22Rv1 (cell line): ENCODE results near the gene DGKB.

Experiments
- H3K27ac ChIP-seq: fragments of 450-650 bp; 2 replicates; pipeline ENCODE4 v1.5.1; 2017
- CTCF ChIP-seq: fragments of 450-650 bp; IDR thresholded peaks from 2 replicates; pipeline ENCODE4 v1.5.1; 2017; ENCODE audit warnings: mild to moderate bottlenecking
- ZFX ChIP-seq: fragments of 450-650 bp; IDR thresholded peaks from 2 replicates; pipeline ENCODE4 v1.6.1; 2017; ENCODE audit warnings: antibody characterized with exemption, borderline replicate concordance

Gene DGKB

GRCh38 chr7:14924398-14924797 lies 21.8 kb upstream of the DGKB start:
- TF ChIP-seq ZFX (no peak), CTCF (no peak; the same call in 1 of the 2 replicates)
- H3K27ac ChIP-seq = no peak overlapping the region

DNA sequence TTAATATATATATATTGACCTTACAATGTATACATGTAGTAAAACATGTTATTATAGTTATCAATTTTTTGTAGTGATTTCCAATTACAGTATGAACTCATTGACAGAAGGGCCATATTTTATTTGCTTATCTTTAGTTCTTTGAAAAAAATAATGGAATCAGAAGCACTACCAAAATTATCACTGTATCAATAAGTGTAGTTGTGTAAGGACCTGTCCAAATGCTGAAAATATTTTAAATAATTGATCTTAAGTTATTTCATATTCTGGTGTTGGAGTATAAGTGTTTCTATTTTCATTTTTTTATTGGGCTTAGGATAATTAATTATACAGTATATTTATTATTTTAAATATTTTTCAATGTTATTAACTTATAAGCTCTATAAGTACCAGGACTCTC lies 8.5 kb upstream of the DGKB start:
- TF ChIP-seq CTCF (no peak), ZFX (no peak)
- H3K27ac ChIP-seq = no peak overlapping the region

- no peak overlapping the region for H3K27ac ChIP-seq
- TF ChIP-seq ZFX = no peak
- no peak for TF ChIP-seq CTCF
Observed at GRCh38 chr7:14908697-14909096, 6.1 kb upstream of the DGKB start.

GRCh38 chr7:14905764-14906163 lies 3.2 kb upstream of the DGKB start:
- TF ChIP-seq CTCF (no peak), ZFX (no peak)
- H3K27ac ChIP-seq = no peak overlapping the region

GRCh38 chr7:14900051-14900450 lies 2.5 kb downstream of the DGKB start:
- no peak overlapping the region for H3K27ac ChIP-seq
- no peak for TF ChIP-seq CTCF
- TF ChIP-seq ZFX = no peak

DNA sequence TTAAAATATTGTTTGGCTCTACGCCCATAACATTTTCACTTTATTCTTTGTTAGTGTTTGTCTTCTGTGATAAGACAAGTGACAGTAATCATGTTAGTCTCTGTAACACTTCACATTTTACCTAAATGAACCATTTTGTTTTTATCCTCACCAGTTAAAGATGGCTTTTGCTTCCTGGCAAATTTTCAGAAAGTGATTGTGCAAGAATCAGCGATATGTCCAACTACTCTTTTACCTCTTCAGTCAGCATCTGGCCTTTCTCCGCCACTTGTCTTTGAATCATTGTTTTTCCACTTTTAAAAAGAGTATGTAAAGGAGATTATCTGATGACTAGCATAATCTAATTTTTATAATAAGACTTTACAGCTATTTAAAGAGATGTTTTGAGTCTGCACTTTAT lies 3.5 kb downstream of the DGKB start:
- H3K27ac ChIP-seq = no peak overlapping the region
- TF ChIP-seq CTCF (no peak), ZFX (no peak)

GRCh38 chr7:14896461-14896860 lies 6.1 kb downstream of the DGKB start:
- no peak for TF ChIP-seq CTCF
- TF ChIP-seq ZFX = no peak
- no peak overlapping the region for H3K27ac ChIP-seq
